A549 treated with GW870086 at 1 μM for 4 hours (cell line): Measurements from ENCODE around the gene OR51B2. TPM values are rescaled to one million over a fixed set of nuclear protein-coding genes. Genes with fewer than 3 reads are reported as not detected.

ENCODE experiments used
- total RNA-seq: library from RNA; stranded (reverse); fragments of 200-300 nt; extraction: Qiagen RNA extraction; gene quantifications from 5 replicates; pipeline ENCODE4 v1.2.3, GENCODE V29; 2022; ENCODE audit warnings: low read depth

Gene OR51B2
- total RNA-seq: not detected in 5 replicates

GRCh38 chr11:5324197-5324596 lies at the start of gene OR51B2:
Gene OR51B2 (minus strand): TSS chr11:5324297. CDS start chr11:5324297, 0 bp downstream.

GRCh38 chr11:5351208-5351607 lies 27.1 kb upstream of the OR51B2 start, which contains the start of gene OR51B6:
Gene OR51B6 (plus strand): TSS chr11:5351508. CDS start chr11:5351508, 0 bp downstream.

GRCh38 chr11:5343474-5344335 lies 19.6 kb upstream of the OR51B2 start, which contains the start of gene OR51B5:
Gene OR51B5 (minus strand): TSS chr11:5343524. CDS start chr11:5343524, 0 bp downstream.

GRCh38 chr11:5301846-5302245 lies 22.3 kb downstream of the OR51B2 start, which contains the start of gene OR51B4:
Gene OR51B4 (minus strand): TSS chr11:5301946. CDS start chr11:5301946, 0 bp downstream.

Other genes starting within 250 kb of the OR51B2 start
- not detected in 5 replicates for gene OR52A5, start 185.9 kb downstream of the OR51B2 start, total RNA-seq
- gene OR52A1, start 169.5 kb downstream of the OR51B2 start, total RNA-seq: not detected in 5 replicates
- not detected in 5 replicates for gene OR51V1, start 123.6 kb downstream of the OR51B2 start, total RNA-seq
- gene HBB, start 97.2 kb downstream of the OR51B2 start, total RNA-seq: not detected in 5 replicates
- not detected in 5 replicates for gene HBD, start 89.8 kb downstream of the OR51B2 start, total RNA-seq
- gene HBG1, start 74.4 kb downstream of the OR51B2 start, total RNA-seq: not detected in 5 replicates
- not detected in 5 replicates for gene HBG2, start 69.5 kb downstream of the OR51B2 start, total RNA-seq
- gene HBE1, start 54.4 kb downstream of the OR51B2 start, total RNA-seq: 0.38 TPM in 1 of 5 replicates, not detected in the others
- gene OR51B4, start 22.4 kb downstream of the OR51B2 start, total RNA-seq: not detected in 5 replicates
- gene OR51B5, start 19.2 kb upstream of the OR51B2 start, total RNA-seq: 0.10 TPM in 2 of 5 replicates, not detected in the others
- not detected in 5 replicates for gene OR51B6, start 27.2 kb upstream of the OR51B2 start, total RNA-seq
- not detected in 5 replicates for gene OR51M1, start 59.5 kb upstream of the OR51B2 start, total RNA-seq
- not detected in 5 replicates for gene OR51Q1, start 97.8 kb upstream of the OR51B2 start, total RNA-seq
- gene OR51I1, start 117.2 kb upstream of the OR51B2 start, total RNA-seq: not detected in 5 replicates
- gene OR51I2, start 125.0 kb upstream of the OR51B2 start, total RNA-seq: not detected in 5 replicates
- not detected in 5 replicates for gene OR52D1, start 164.4 kb upstream of the OR51B2 start, total RNA-seq
- gene UBQLN3, start 185.7 kb upstream of the OR51B2 start, total RNA-seq: not detected in 5 replicates
- not detected in 5 replicates for gene UBQLNL, start 192.4 kb upstream of the OR51B2 start, total RNA-seq
- not detected in 5 replicates for gene OR52H1, start 224.2 kb upstream of the OR51B2 start, total RNA-seq